Subcutaneous adipose tissue (tissue), 4 donors: ENCODE data around the gene KCTD20. TPM values are rescaled to one million over a fixed set of nuclear protein-coding genes. Genes with fewer than 3 reads are reported as not detected.

Experiments used
- total RNA-seq, 4 donors: library from RNA; depleted of rRNA; stranded (reverse); fragments of >200 nt; gene quantifications; one replicate each; pipeline ENCODE4 v1.1.0, GENCODE V29; 2016
- TF ChIP-seq, protein P1 (sequence below): fragments of 450-650 bp; IDR thresholded peaks from one replicate; pipeline ENCODE4 v1.5.1; 2016; ENCODE audit warnings: low read depth, mild to moderate bottlenecking, control low read depth, antibody characterized with exemption, moderate library complexity

Gene KCTD20
- total RNA-seq, 4 donors from 2014 or later, result 74.0 to 102 (median 77.7) TPM

DNA sequence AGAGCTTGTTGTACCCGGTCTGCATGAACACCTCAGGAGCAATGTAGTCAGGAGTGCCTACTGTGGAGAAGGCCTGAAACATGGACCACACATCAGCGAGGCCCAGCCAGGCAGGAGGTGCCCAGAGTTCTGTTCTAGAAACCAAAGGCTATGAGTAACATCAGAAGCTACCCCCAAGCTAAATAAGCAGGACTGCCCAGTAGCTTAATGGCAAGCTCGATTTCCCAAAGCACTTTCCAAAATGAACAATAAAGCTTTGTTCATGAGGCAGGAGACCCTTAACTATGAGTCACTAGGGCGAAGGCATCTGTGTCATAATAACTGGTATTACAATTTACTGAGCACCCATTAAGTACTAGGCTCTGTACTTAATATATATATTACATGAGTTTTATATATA, 57.1 kb downstream of the KCTD20 start:
- TF ChIP-seq, protein P1, sequence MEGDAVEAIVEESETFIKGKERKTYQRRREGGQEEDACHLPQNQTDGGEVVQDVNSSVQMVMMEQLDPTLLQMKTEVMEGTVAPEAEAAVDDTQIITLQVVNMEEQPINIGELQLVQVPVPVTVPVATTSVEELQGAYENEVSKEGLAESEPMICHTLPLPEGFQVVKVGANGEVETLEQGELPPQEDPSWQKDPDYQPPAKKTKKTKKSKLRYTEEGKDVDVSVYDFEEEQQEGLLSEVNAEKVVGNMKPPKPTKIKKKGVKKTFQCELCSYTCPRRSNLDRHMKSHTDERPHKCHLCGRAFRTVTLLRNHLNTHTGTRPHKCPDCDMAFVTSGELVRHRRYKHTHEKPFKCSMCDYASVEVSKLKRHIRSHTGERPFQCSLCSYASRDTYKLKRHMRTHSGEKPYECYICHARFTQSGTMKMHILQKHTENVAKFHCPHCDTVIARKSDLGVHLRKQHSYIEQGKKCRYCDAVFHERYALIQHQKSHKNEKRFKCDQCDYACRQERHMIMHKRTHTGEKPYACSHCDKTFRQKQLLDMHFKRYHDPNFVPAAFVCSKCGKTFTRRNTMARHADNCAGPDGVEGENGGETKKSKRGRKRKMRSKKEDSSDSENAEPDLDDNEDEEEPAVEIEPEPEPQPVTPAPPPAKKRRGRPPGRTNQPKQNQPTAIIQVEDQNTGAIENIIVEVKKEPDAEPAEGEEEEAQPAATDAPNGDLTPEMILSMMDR, result no peak

DNA sequence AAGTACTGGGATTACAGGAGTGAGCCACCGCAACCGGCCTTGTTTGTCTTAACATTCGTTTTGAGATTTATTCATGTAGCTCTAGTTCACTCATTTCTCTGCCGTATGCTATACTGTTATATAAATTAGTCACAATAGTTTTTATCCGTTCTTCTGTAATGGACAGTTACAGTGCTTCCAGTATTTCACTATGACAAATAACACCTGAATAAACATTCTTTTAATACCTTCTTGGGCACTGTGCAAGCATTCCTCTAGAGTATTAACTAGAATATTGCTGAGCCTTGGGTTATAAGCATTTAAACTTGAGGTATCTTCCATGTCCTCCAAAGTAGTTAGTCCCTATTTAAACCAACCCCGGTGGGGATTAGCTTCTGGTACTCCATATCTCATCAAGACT, 58.9 kb downstream of the KCTD20 start:
- TF ChIP-seq, protein P1, result no peak

DNA sequence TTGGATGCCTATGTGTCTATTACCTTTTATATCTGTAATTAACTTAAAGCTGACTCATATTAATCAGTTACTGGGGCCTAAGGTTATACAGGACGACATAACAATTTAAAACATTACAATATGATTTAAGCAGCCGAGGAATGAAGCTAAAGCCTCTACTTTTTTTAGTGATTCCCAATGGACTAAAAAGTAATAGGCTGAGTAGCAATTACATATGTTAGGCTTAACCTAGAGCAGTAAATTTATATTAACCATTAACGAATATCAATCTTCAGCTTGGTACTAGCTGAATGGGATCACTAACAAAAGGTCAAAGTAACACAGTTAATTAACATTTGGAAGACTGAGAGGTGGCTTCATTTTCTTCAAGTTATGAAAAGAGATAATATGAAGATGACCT, 61.4 kb downstream of the KCTD20 start:
- TF ChIP-seq, protein P1, result no peak

DNA sequence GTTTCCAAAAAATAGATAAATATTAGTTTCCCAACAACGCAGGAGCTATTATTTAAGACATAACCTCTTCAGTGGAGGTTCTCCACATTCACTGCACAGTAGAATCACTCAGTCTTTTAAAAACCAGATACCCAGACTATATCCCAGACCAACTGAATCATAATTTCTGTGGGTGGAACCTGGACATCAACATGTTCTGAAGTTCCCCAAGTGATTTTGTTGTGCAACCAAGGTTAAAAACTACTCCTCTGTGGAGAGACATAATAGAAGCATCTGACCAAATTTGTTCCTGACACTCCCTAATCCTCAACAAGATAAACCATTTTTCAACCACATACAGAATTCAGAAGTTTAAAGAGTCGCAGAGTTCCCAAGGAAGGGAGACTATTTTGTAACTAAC, 62.2 kb downstream of the KCTD20 start:
- TF ChIP-seq, protein P1, result no peak

DNA sequence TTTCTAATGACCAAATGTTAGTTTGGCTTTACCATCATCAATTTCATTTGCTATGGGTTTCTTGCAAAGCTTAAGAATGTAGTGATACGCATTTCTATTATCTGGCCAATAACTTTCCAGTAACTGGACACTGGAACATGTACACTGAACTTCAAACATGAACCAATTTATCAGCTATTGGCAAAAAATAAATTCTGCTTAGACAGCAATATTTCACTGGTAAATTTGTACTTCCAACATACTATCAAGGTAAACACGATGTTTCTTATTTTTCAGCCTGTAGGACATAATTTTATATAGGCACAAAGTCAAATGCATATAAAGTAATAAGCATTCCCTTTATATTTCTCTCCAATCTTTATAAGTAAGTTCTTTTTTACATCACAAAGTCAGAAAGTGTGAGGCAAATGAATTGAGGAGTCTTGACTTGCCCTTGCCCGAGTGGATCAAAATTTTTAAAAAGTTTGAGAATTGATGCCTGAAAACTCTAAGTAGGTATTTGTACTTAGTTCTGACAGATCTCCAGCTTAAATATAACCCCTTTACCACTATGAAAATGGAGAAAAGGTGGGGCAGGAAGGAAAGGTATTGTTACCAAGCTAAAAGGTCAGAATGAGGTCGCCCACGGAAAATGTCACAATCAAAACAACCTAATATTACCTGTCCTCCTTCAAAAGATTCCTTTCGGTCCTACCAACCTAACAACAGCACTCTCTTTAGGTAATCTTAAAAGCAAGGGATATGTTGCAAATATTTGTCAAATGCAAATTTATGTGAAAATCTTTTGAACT, 63.1 kb downstream of the KCTD20 start:
- TF ChIP-seq, protein P1, result no peak

DNA sequence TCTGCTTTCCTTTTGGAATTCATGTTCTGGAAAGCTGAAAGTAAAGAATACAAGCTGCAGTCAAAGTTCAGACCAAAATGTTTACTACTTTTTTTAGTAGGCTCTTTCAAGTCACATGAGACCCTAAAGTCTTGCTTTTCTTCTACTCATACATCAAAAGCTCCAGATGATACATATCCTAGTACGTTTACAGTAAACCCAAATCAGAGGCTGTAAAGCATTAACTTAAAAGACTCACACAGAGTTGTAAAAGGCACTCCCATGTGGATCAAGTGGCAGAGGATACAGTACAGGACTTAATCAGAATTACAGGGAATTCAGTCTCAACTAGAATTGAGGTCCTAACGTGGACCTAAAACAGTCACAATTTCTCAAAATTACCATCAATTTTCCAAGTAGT, 63.8 kb downstream of the KCTD20 start:
- TF ChIP-seq, protein P1, result no peak

DNA sequence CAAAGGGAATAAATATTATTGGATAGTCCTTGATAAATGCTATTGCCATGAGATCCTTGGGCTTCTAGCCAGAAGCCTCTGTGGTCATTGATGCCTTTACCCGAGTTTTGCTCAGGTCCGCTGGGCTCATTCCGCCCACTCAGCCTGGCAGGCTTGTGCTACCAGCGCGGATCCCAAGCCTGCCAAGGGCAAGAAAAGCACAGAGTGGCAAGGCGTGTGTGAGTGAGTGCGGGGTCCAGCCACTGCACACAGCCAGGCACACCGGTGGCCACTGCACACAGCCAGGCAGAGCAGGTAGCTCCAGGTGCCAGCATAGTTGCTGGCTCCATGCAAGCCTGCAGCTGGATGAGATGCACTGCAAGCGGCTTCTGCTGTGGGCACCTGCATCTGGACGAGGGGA, 65.7 kb downstream of the KCTD20 start:
- TF ChIP-seq, protein P1, result no peak
